Activated CD8-positive, alpha-beta T cell treated with anti-CD3 and anti-CD28 coated beads, Interleukin-2, amount 10 ng/mL, durations not matched to agents 7 days and 5 days (primary cell): Measurements from ENCODE around the gene TBX4. TPM values are rescaled to one million over a fixed set of nuclear protein-coding genes. Genes with fewer than 3 reads are reported as not detected.
"Not testable (repeated sequence)": the region's sequence is repeated elsewhere in the genome, so short reads cannot be mapped to it uniquely, and the experiment has no call there.

Source experiments
- ATAC-seq: fragments of 150-1000 bp; cut with Tn5 transposase; one replicate; pipeline ENCODE4 v1.10.0; 2021; ENCODE audit warnings: moderate library complexity
- CTCF ChIA-PET: fragments of 350-600 bp; sonication (Branson Sonifier 250); formaldehyde crosslinking; loops from one replicate; lab custom pipeline; 2021; ENCODE audit warnings: antibody characterized with exemption; lab: Charles Lee
- POLR2A ChIA-PET: fragments of 350-600 bp; sonication (Branson Sonifier 250); formaldehyde crosslinking; loops from one replicate; lab custom pipeline; 2021; ENCODE audit warnings: antibody characterized with exemption; lab: Charles Lee
- DNase-seq: peaks from one replicate; pipeline ENCODE4 v3.0.0-alpha.2; 2020
- H3K27ac Mint-ChIP-seq: one replicate; pipeline ENCODE4 v1.8.0; 2021; ENCODE audit warnings: mild to moderate bottlenecking, mixed read lengths
- H3K27me3 Mint-ChIP-seq: one replicate; pipeline ENCODE4 v1.8.0; 2021; ENCODE audit warnings: low read depth, mixed read lengths
- H3K36me3 Mint-ChIP-seq: one replicate; pipeline ENCODE4 v1.8.0; 2021; ENCODE audit warnings: low read depth, mixed read lengths
- H3K4me1 Mint-ChIP-seq: one replicate; pipeline ENCODE4 v1.8.0; 2021; ENCODE audit warnings: low read depth, mixed read lengths
- H3K4me3 Mint-ChIP-seq: one replicate; pipeline ENCODE4 v1.8.0; 2021; ENCODE audit warnings: mild to moderate bottlenecking, mixed read lengths
- H3K9me3 Mint-ChIP-seq: one replicate; pipeline ENCODE4 v1.8.0; 2022; ENCODE audit warnings: mixed read lengths; ENCODE audit not compliant: insufficient read depth
- total RNA-seq, 2 experiments: library from RNA; stranded (reverse); gene quantifications; one replicate each; pipeline ENCODE4 v1.2.3, GENCODE V29; 2021

The TBX4 gene
- total RNA-seq, 2 experiments from 2014 or later = not detected

- H3K4me3 Mint-ChIP-seq = no peak overlapping the region
- no peak for DNase-seq
- ChIA-PET POLR2A (no interaction called here), CTCF (no interaction called here)
- H3K27ac Mint-ChIP-seq = no peak overlapping the region
- H3K9me3 Mint-ChIP-seq = no peaks in the 10 kb centered on the region
- ATAC-seq = no peak
- H3K36me3 Mint-ChIP-seq = no peaks in the 10 kb centered on the region
- H3K27me3 Mint-ChIP-seq = peaks cover 43% of the 10 kb centered on the region
- H3K4me1 Mint-ChIP-seq = no peaks in the 10 kb centered on the region
Observed at GRCh38 chr17:61423967-61424649, 28.1 kb upstream of the TBX4 start.

GRCh38 chr17:61425682-61426481 lies 26.3 kb upstream of the TBX4 start:
- no peaks in the 10 kb centered on the region for H3K9me3 Mint-ChIP-seq
- CTCF ChIA-PET = no interaction called here
- H3K27me3 Mint-ChIP-seq = peaks cover 37% of the 10 kb centered on the region
- ATAC-seq (no peak), DNase-seq (no peak)
- no peak overlapping the region for H3K4me3 Mint-ChIP-seq
- H3K4me1 Mint-ChIP-seq = no peaks in the 10 kb centered on the region
- no peak overlapping the region for H3K27ac Mint-ChIP-seq
- no peaks in the 10 kb centered on the region for H3K36me3 Mint-ChIP-seq
- POLR2A ChIA-PET = no interaction called here

GRCh38 chr17:61426482-61427304 lies 25.5 kb upstream of the TBX4 start:
- ATAC-seq = no peak
- H3K27me3 Mint-ChIP-seq = peaks cover 30% of the 10 kb centered on the region
- H3K36me3 Mint-ChIP-seq = no peaks in the 10 kb centered on the region
- no peaks in the 10 kb centered on the region for H3K9me3 Mint-ChIP-seq
- no peak for DNase-seq
- H3K4me3 Mint-ChIP-seq = no peak overlapping the region
- ChIA-PET POLR2A (no interaction called here), CTCF (interaction anchor here (1.4 kb wide), 1 partner anchor 10 kb away, joined by 3 read pairs; no protein-coding TSS in a partner anchor)
- no peaks in the 10 kb centered on the region for H3K4me1 Mint-ChIP-seq
- H3K27ac Mint-ChIP-seq = no peak overlapping the region

- H3K4me3 Mint-ChIP-seq = no peak overlapping the region
- H3K9me3 Mint-ChIP-seq = no peaks in the 10 kb centered on the region
- POLR2A ChIA-PET = no interaction called here
- ATAC-seq = no peak
- no peak for DNase-seq
- peaks cover 25% of the 10 kb centered on the region for H3K27me3 Mint-ChIP-seq
- CTCF ChIA-PET = interaction anchor here (1.4 kb wide), 1 partner anchor 10 kb away, joined by 3 read pairs; no protein-coding TSS in a partner anchor
- H3K4me1 Mint-ChIP-seq = no peaks in the 10 kb centered on the region
- H3K27ac Mint-ChIP-seq = no peak overlapping the region
- no peaks in the 10 kb centered on the region for H3K36me3 Mint-ChIP-seq
Observed at GRCh38 chr17:61427567-61427966, 24.7 kb upstream of the TBX4 start.

GRCh38 chr17:61429274-61429673 lies 22.9 kb upstream of the TBX4 start:
- no peaks in the 10 kb centered on the region for H3K36me3 Mint-ChIP-seq
- ATAC-seq (no peak), DNase-seq (no peak)
- POLR2A ChIA-PET = no interaction called here
- CTCF ChIA-PET = no interaction called here
- no peak overlapping the region for H3K27ac Mint-ChIP-seq
- H3K4me1 Mint-ChIP-seq = no peaks in the 10 kb centered on the region
- H3K4me3 Mint-ChIP-seq = no peak overlapping the region
- peaks cover 29% of the 10 kb centered on the region for H3K27me3 Mint-ChIP-seq
- no peaks in the 10 kb centered on the region for H3K9me3 Mint-ChIP-seq

- ATAC-seq, H3K4me3 Mint-ChIP-seq, DNase-seq, H3K27ac Mint-ChIP-seq, POLR2A ChIA-PET, CTCF ChIA-PET, H3K9me3 Mint-ChIP-seq, H3K36me3 Mint-ChIP-seq, H3K4me1 Mint-ChIP-seq: not testable (repeated sequence)
- peaks cover 33% of the 10 kb centered on the region for H3K27me3 Mint-ChIP-seq
Observed at GRCh38 chr17:61429831-61430230, 22.4 kb upstream of the TBX4 start.

GRCh38 chr17:61431594-61432311 lies 20.5 kb upstream of the TBX4 start:
- Mint-ChIP-seq H3K36me3 (no peaks in the 10 kb centered on the region), H3K27ac (no peak overlapping the region), H3K4me1 (no peaks in the 10 kb centered on the region), H3K27me3 (peaks cover 38% of the 10 kb centered on the region), H3K4me3 (no peak overlapping the region), H3K9me3 (peaks cover 4% of the 10 kb centered on the region)
- CTCF ChIA-PET = no interaction called here
- ATAC-seq (no peak), DNase-seq (no peak)
- POLR2A ChIA-PET = no interaction called here

GRCh38 chr17:61436273-61436672 lies 15.9 kb upstream of the TBX4 start:
- DNase-seq (no peak), ATAC-seq (no peak)
- no peak overlapping the region for H3K27ac Mint-ChIP-seq
- no peak overlapping the region for H3K4me3 Mint-ChIP-seq
- peaks cover 44% of the 10 kb centered on the region for H3K27me3 Mint-ChIP-seq
- H3K4me1 Mint-ChIP-seq = peaks cover 3% of the 10 kb centered on the region
- POLR2A ChIA-PET = no interaction called here
- H3K36me3 Mint-ChIP-seq = peaks cover 2% of the 10 kb centered on the region
- CTCF ChIA-PET = interaction anchor here (1.6 kb wide), 1 partner anchor 10 kb away, joined by 3 read pairs; no protein-coding TSS in a partner anchor
- H3K9me3 Mint-ChIP-seq = peaks cover 4% of the 10 kb centered on the region

GRCh38 chr17:61436995-61437704 lies 15.1 kb upstream of the TBX4 start:
- Mint-ChIP-seq H3K4me1 (peaks cover 3% of the 10 kb centered on the region), H3K27ac (no peak overlapping the region), H3K27me3 (peaks cover 45% of the 10 kb centered on the region), H3K9me3 (peaks cover 4% of the 10 kb centered on the region), H3K4me3 (no peak overlapping the region), H3K36me3 (peaks cover 2% of the 10 kb centered on the region)
- ChIA-PET CTCF (interaction anchor here (1.6 kb wide), 1 partner anchor 10 kb away, joined by 3 read pairs; no protein-coding TSS in a partner anchor), POLR2A (interaction anchor here (0.6 kb wide), 1 partner anchor 523 kb away, joined by 3 read pairs; no protein-coding TSS in a partner anchor)
- no peak for ATAC-seq
- no peak for DNase-seq

GRCh38 chr17:61440697-61441096 lies 11.5 kb upstream of the TBX4 start:
- POLR2A ChIA-PET = no interaction called here
- H3K36me3 Mint-ChIP-seq = peaks cover 2% of the 10 kb centered on the region
- no peak overlapping the region for H3K4me3 Mint-ChIP-seq
- DNase-seq (no peak), ATAC-seq (no peak)
- CTCF ChIA-PET = no interaction called here
- peaks cover 34% of the 10 kb centered on the region for H3K27me3 Mint-ChIP-seq
- peaks cover 3% of the 10 kb centered on the region for H3K4me1 Mint-ChIP-seq
- no peaks in the 10 kb centered on the region for H3K9me3 Mint-ChIP-seq
- no peak overlapping the region for H3K27ac Mint-ChIP-seq

- peaks cover 32% of the 10 kb centered on the region for H3K27me3 Mint-ChIP-seq
- DNase-seq = not testable (repeated sequence)
Observed at GRCh38 chr17:61441507-61441906, 10.7 kb upstream of the TBX4 start.

More at GRCh38 chr17:61441507-61441906, 10.7 kb upstream of the TBX4 start:
- ATAC-seq, H3K9me3 Mint-ChIP-seq, H3K36me3 Mint-ChIP-seq, POLR2A ChIA-PET, H3K27ac Mint-ChIP-seq, H3K4me1 Mint-ChIP-seq, H3K4me3 Mint-ChIP-seq: not testable (repeated sequence)
- CTCF ChIA-PET = interaction anchor here (1.1 kb wide), 1 partner anchor 128 kb away, joined by 3 read pairs; no protein-coding TSS in a partner anchor
